Middle frontal gyrus (tissue), 1 donor: Measurements from ENCODE around the gene TSHZ2.
"Not testable (repeated sequence)": the region's sequence is repeated elsewhere in the genome, so short reads cannot be mapped to it uniquely, and the experiment has no call there.

ENCODE experiments used
- DNase-seq: peaks from one replicate; pipeline ENCODE4 v3.0.0-alpha.2; 2015; ENCODE audit warnings: low spot score; ENCODE audit errors: extremely low spot score

TSHZ2 gene

GRCh38 chr20:53434662-53435061 is 462.5 kb downstream of the TSHZ2 start:
- DNase-seq: no peak

- not testable (repeated sequence) for DNase-seq
These were observed 464.8 kb downstream of the TSHZ2 start for GRCh38 chr20:53436927-53437326.

- no peak for DNase-seq
These were observed 466.2 kb downstream of the TSHZ2 start for GRCh38 chr20:53438368-53438767.

GRCh38 chr20:53439046-53439445 is 466.9 kb downstream of the TSHZ2 start:
- no peak for DNase-seq

GRCh38 chr20:53439616-53440015 is 467.5 kb downstream of the TSHZ2 start:
- DNase-seq: no peak

- no peak for DNase-seq
These were observed 472.4 kb downstream of the TSHZ2 start for GRCh38 chr20:53444401-53445149.

GRCh38 chr20:53445321-53445731 is 473.2 kb downstream of the TSHZ2 start:
- DNase-seq: no peak

- DNase-seq: no peak
These were observed 473.8 kb downstream of the TSHZ2 start for GRCh38 chr20:53445932-53446331.

- DNase-seq: no peak
These were observed 475.2 kb downstream of the TSHZ2 start for GRCh38 chr20:53447316-53447715.

GRCh38 chr20:53448426-53448825 is 476.3 kb downstream of the TSHZ2 start:
- no peak for DNase-seq

GRCh38 chr20:53448875-53449274 is 476.7 kb downstream of the TSHZ2 start:
- no peak for DNase-seq

- DNase-seq: no peak
These were observed 480.9 kb downstream of the TSHZ2 start for GRCh38 chr20:53453076-53453475.

- no peak for DNase-seq
These were observed 482.6 kb downstream of the TSHZ2 start for GRCh38 chr20:53454675-53455276.

- DNase-seq: no peak
These were observed 491.2 kb downstream of the TSHZ2 start for GRCh38 chr20:53463101-53463972.

GRCh38 chr20:53466279-53466678 is 494.1 kb downstream of the TSHZ2 start:
- DNase-seq: no peak

GRCh38 chr20:53468587-53468986 is 496.4 kb downstream of the TSHZ2 start:
- DNase-seq: no peak

GRCh38 chr20:53472859-53473258 is 500.7 kb downstream of the TSHZ2 start:
- not testable (repeated sequence) for DNase-seq

GRCh38 chr20:53480913-53481312 is 508.8 kb downstream of the TSHZ2 start:
- DNase-seq: no peak

- DNase-seq: no peak
These were observed 515.5 kb downstream of the TSHZ2 start for GRCh38 chr20:53487461-53488200.

- no peak for DNase-seq
These were observed 516.7 kb downstream of the TSHZ2 start for GRCh38 chr20:53488775-53489272.

GRCh38 chr20:53489528-53489927 is 517.4 kb downstream of the TSHZ2 start:
- DNase-seq: no peak
